ENCODE measurements around the gene DNASE1L3. TPM values are rescaled to one million over a fixed set of nuclear protein-coding genes. Genes with fewer than 3 reads are reported as not detected.
A peak's percentile ranks its signal among the peaks of the same experiment; 100 is the strongest.

Gene DNASE1L3
- total and polyA plus RNA-seq, 4 donors, result 76.1 to 201 (median 128) TPM

- TF ChIP-seq RAD21 (IDR thresholded peaks at IDR 0.05), result peak in 1 of 2 donors; percentile 11
- TF ChIP-seq RXRA (IDR thresholded peaks at IDR 0.05), result peak; percentile 52 to 70
- TF ChIP-seq HNF4A (conservative IDR thresholded peaks at IDR 0.05), result peak; percentile 5 to 6
- no peak for TF ChIP-seq FOXA2 (IDR thresholded peaks at IDR 0.05)
- Histone ChIP-seq H3K27ac (ENCODE audit: low read depth in 1 of 2, low read length in 2 of 2) (no peak overlapping the region), H3K9ac (ENCODE audit: low read depth in 1 of 2, low read length in 2 of 2) (no peak overlapping the region), H3K4me1 (ENCODE audit: control insufficient read depth in 4 of 4, insufficient read depth in 4 of 4, low read length in 3 of 4) (peaks cover 8 to 29% (median 20%) of the 10 kb centered on the region in 4 donors), H3K9me3 (ENCODE audit: control insufficient read depth in 4 of 4, low read length in 3 of 4) (no peaks in the 10 kb centered on the region), H3K36me3 (ENCODE audit: control insufficient read depth in 4 of 4, insufficient read depth in 3 of 4, low read depth in 1 of 4, low read length in 3 of 4) (peaks cover 14 to 59% (median 55%) of the 10 kb centered on the region in 4 donors), H3K27me3 (ENCODE audit: control insufficient read depth in 4 of 4, insufficient read depth in 4 of 4, low read length in 3 of 4) (no peaks in the 10 kb centered on the region), H3K4me3 (ENCODE audit: low read depth in 1 of 3, low read length in 3 of 3) (no peak overlapping the region)
- no peak for DNase-seq (ENCODE audit: low spot score)
- WGBS, result 63% methylated on average over 10 of the region's 10 CpGs
These were observed 55.9 kb downstream of the DNASE1L3 start for GRCh38 chr3:58154626-58155449.

GRCh38 chr3:58153371-58153770, 57.4 kb downstream of the DNASE1L3 start:
- Histone ChIP-seq H3K9ac (ENCODE audit: low read depth in 1 of 2, low read length in 2 of 2) (no peak overlapping the region), H3K27ac (ENCODE audit: low read depth in 1 of 2, low read length in 2 of 2) (no peak overlapping the region), H3K9me3 (ENCODE audit: control insufficient read depth in 4 of 4, low read length in 3 of 4) (no peaks in the 10 kb centered on the region), H3K27me3 (ENCODE audit: control insufficient read depth in 4 of 4, insufficient read depth in 4 of 4, low read length in 3 of 4) (no peaks in the 10 kb centered on the region), H3K4me3 (ENCODE audit: low read depth in 1 of 3, low read length in 3 of 3) (no peak overlapping the region), H3K36me3 (ENCODE audit: control insufficient read depth in 4 of 4, insufficient read depth in 3 of 4, low read depth in 1 of 4, low read length in 3 of 4) (peaks cover 14 to 65% (median 55%) of the 10 kb centered on the region in 4 donors), H3K4me1 (ENCODE audit: control insufficient read depth in 4 of 4, insufficient read depth in 4 of 4, low read length in 3 of 4) (peaks cover 13 to 36% (median 29%) of the 10 kb centered on the region in 4 donors)
- WGBS, result 97% methylated on average over 16 of the region's 16 CpGs
- no peak for DNase-seq (ENCODE audit: low spot score)
- no peak for TF ChIP-seq RXRA (IDR thresholded peaks at IDR 0.05)
- TF ChIP-seq HNF4A (conservative IDR thresholded peaks at IDR 0.05), result no peak
- no peak for TF ChIP-seq CTCF (IDR thresholded peaks at IDR 0.05; ENCODE audit: low read depth, low read length, missing input control)
- TF ChIP-seq HNF4G (IDR thresholded peaks at IDR 0.05), result no peak
- TF ChIP-seq JUND (IDR thresholded peaks at IDR 0.05), result no peak
- TF ChIP-seq SP1 (IDR thresholded peaks at IDR 0.05), result no peak
- TF ChIP-seq TAF1 (conservative IDR thresholded peaks at IDR 0.05), result no peak

GRCh38 chr3:58152225-58153015, 58.4 kb downstream of the DNASE1L3 start:
- Histone ChIP-seq H3K36me3 (ENCODE audit: control insufficient read depth in 4 of 4, insufficient read depth in 3 of 4, low read depth in 1 of 4, low read length in 3 of 4) (peaks cover 12 to 62% (median 52%) of the 10 kb centered on the region in 4 donors), H3K9me3 (ENCODE audit: control insufficient read depth in 4 of 4, low read length in 3 of 4) (no peaks in the 10 kb centered on the region), H3K9ac (ENCODE audit: low read depth in 1 of 2, low read length in 2 of 2) (no peak overlapping the region), H3K27me3 (ENCODE audit: control insufficient read depth in 4 of 4, insufficient read depth in 4 of 4, low read length in 3 of 4) (no peaks in the 10 kb centered on the region), H3K4me1 (ENCODE audit: control insufficient read depth in 4 of 4, insufficient read depth in 4 of 4, low read length in 3 of 4) (peaks cover 13 to 36% (median 29%) of the 10 kb centered on the region in 4 donors), H3K27ac (ENCODE audit: low read depth in 1 of 2, low read length in 2 of 2) (no peak overlapping the region), H3K4me3 (ENCODE audit: low read depth in 1 of 3, low read length in 3 of 3) (no peak overlapping the region)
- DNase-seq (ENCODE audit: low spot score), result no peak
- TF ChIP-seq SP1 (IDR thresholded peaks at IDR 0.05) (no peak), ZBTB33 (IDR thresholded peaks at IDR 0.05) (no peak), RAD21 (IDR thresholded peaks at IDR 0.05) (no peak), NR2F2 (IDR thresholded peaks at IDR 0.05) (no peak), JUND (IDR thresholded peaks at IDR 0.05) (no peak), GABPA (IDR thresholded peaks at IDR 0.05 in 1 of 2, conservative IDR thresholded peaks at IDR 0.05 in 1 of 2) (no peak), CTCF (IDR thresholded peaks at IDR 0.05; ENCODE audit: low read depth, low read length, missing input control) (no peak), HNF4G (IDR thresholded peaks at IDR 0.05) (no peak), EGR1 (IDR thresholded peaks at IDR 0.05; ENCODE audit: low read depth in 2 of 2) (no peak), RXRA (IDR thresholded peaks at IDR 0.05) (no peak), ATF3 (IDR thresholded peaks at IDR 0.05) (no peak), MAX (IDR thresholded peaks at IDR 0.05) (no peak)
- WGBS, result 90% methylated on average over 17 of the region's 17 CpGs
